Suprapubic skin (tissue), 4 donors: Measurements from ENCODE around the gene MRAS.

Experiments used
- EP300 ChIP-seq: sonication (generic); formaldehyde crosslinking; IDR thresholded peaks from one replicate; pipeline ENCODE4 v1.6.1; 2017; ENCODE audit warnings: antibody characterized with exemption
- POLR2A ChIP-seq, 2 donors: fragments of 450-650 bp; IDR thresholded peaks; one replicate each; pipeline ENCODE4 v1.6.1; 2017; ENCODE audit warnings: antibody characterized with exemption in 2 of 2, mild to moderate bottlenecking in 2 of 2, moderate library complexity in 2 of 2
- POLR2AphosphoS5 ChIP-seq, 3 donors: sonication (generic); formaldehyde crosslinking; IDR thresholded peaks; one replicate each; pipeline ENCODE4 v1.6.1; 2017; ENCODE audit warnings: antibody characterized with exemption in 3 of 3
- TF ChIP-seq, protein P1 (sequence below), 2 donors: fragments of 200-600 bp in 1 of 2; fragments of 450-650 bp in 1 of 2; sonication (generic) in 1 of 2; IDR thresholded peaks; one replicate each; pipeline ENCODE4 v1.5.1; 2016 to 2019; ENCODE audit warnings: antibody characterized with exemption in 2 of 2, mild to moderate bottlenecking in 1 of 2, moderate library complexity in 1 of 2

DNA sequence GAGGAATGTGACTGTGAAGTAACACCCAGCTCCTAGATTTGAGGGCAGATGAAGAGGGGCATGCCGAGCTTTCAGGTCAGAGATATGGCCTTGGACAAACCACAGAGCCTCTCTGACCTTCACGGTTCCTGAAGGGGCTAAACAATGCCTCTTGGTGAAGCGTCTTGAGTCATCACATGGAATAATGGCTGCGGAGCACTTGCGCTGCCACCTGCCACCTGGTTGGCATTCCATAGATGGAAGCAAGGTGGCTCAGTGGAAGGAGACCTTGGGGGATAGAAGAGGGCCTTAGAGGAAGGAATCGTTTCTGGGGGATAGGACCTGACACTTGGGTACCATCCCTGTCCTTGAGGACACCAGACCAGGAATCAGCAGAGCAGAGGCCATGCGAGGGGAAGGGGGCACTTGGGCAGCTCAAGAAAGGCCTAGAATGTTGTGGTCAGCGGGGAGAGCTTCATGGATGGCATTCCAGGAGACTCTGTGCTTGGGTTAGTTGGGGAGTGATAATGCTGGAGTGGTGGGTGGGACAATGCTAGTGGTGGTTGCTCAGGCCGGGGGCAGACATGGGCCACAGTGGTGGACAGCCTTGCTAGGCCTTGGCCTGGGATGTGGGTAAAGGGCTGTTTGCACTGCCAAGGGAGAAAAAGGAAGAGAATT is 12.6 kb downstream of the MRAS start:
- TF ChIP-seq POLR2AphosphoS5 (IDR thresholded peaks at IDR 0.05) (no peak), POLR2A (IDR thresholded peaks at IDR 0.05) (no peak), EP300 (no peak)
- TF ChIP-seq, protein P1, sequence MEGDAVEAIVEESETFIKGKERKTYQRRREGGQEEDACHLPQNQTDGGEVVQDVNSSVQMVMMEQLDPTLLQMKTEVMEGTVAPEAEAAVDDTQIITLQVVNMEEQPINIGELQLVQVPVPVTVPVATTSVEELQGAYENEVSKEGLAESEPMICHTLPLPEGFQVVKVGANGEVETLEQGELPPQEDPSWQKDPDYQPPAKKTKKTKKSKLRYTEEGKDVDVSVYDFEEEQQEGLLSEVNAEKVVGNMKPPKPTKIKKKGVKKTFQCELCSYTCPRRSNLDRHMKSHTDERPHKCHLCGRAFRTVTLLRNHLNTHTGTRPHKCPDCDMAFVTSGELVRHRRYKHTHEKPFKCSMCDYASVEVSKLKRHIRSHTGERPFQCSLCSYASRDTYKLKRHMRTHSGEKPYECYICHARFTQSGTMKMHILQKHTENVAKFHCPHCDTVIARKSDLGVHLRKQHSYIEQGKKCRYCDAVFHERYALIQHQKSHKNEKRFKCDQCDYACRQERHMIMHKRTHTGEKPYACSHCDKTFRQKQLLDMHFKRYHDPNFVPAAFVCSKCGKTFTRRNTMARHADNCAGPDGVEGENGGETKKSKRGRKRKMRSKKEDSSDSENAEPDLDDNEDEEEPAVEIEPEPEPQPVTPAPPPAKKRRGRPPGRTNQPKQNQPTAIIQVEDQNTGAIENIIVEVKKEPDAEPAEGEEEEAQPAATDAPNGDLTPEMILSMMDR (IDR thresholded peaks at IDR 0.05) = no peak
